ENCODE data around the gene GPSM3. TPM values are rescaled to one million over a fixed set of nuclear protein-coding genes. Genes with fewer than 3 reads are reported as not detected.

GPSM3 gene
- total and polyA plus RNA-seq, 3 experiments from 2014 or later: 82.0 to 136 (median 89.5) TPM

DNA sequence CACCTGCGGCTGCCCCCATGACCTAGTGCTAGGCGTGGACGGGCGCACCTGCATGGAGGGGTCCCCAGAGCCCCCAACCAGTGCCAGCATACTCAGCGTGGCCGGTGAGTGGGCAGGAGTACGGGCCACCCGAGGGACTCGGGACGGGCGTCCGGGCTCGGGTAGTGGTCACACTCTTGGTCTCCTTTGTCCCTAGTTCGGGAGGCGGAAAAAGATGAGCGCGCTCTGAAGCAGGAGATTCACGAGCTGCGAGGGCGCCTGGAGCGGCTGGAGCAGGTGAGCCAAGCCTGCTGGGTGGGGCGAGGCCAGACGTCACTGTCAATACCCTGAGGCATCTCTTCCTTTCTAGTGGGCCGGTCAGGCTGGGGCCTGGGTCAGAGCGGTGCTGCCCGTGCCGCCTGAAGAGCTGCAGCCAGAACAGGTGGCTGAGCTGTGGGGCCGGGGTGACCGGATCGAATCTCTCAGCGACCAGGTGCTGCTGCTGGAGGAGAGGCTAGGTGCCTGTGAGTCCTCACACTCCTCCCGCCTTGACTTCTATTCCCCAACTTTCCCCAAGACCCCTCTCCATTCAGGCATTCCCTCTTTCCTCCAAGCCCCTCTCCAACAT, 25.2 kb downstream of the GPSM3 start:
- peaks cover 4 to 8% (median 5%) of the 10 kb centered on the region in 3 donors for H3K4me1 Mint-ChIP-seq
- H3K4me3 ChIP-seq (ENCODE audit: low read length): no peak overlapping the region
- ChIA-PET CTCF (interaction anchor here (1.6 kb wide), 1 partner anchor 28 kb away, joined by 4 read pairs; no protein-coding TSS in a partner anchor), POLR2A (interaction anchor here (0.7 kb wide), 1 partner anchor 28 kb away, joined by 3 read pairs; no protein-coding TSS in a partner anchor)
- no peak overlapping the region for H3K4me3 Mint-ChIP-seq
- H3K27me3 ChIP-seq (ENCODE audit: insufficient read depth, low read length, poor library complexity, severe bottlenecking): no peaks in the 10 kb centered on the region
- no peaks in the 10 kb centered on the region for H3K27me3 Mint-ChIP-seq
- peak overlapping the region in 1 of 8 donors; percentile 64 for H3K27ac Mint-ChIP-seq
- no peaks in the 10 kb centered on the region for H3K9me3 ChIP-seq (ENCODE audit: low read length)
- H3K9me3 Mint-ChIP-seq: no peaks in the 10 kb centered on the region
- peak overlapping the region; percentile 62 for H3K27ac ChIP-seq (ENCODE audit: low read depth, low read length)
- no peak for DNase-seq
- H3K4me1 ChIP-seq (ENCODE audit: insufficient read depth, low read length): no peaks in the 10 kb centered on the region
- peaks cover 16% of the 10 kb centered on the region for H3K36me3 ChIP-seq (ENCODE audit: insufficient read depth, low read length)
- peaks cover 0 to 67% (median 14%) of the 10 kb centered on the region in 3 donors for H3K36me3 Mint-ChIP-seq

DNA sequence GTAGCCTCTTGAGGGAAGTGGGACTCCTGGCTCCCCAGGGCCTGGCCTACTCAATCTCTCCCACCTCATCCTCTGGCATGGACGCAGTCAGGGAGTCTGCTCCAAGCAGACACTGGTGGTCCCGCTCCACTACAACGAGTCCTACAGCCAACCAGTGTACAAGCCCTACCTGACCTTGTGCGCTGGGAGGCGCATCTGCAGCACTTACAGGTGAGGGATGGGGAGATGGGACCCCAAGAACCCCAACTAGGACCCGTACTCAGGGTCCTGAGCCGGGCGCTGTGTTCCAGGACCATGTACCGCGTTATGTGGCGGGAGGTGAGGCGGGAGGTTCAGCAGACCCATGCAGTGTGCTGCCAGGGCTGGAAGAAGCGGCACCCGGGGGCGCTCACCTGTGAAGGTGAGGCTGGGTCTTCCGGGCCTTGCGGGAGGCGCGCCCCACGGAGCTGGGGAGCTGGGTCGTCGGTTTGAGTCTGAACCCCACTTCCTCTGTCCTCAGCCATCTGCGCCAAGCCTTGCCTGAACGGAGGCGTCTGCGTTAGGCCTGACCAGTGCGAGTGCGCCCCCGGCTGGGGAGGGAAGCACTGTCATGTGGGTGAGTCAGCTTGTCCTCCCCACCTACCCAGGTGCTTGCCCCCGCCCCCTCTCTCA, 25.9 kb downstream of the GPSM3 start:
- Mint-ChIP-seq H3K9me3 (no peaks in the 10 kb centered on the region), H3K4me1 (peaks cover 4 to 5% (median 5%) of the 10 kb centered on the region in 3 donors), H3K36me3 (peaks cover 0 to 65% (median 14%) of the 10 kb centered on the region in 3 donors), H3K4me3 (no peak overlapping the region), H3K27me3 (no peaks in the 10 kb centered on the region), H3K27ac (peak overlapping the region in 2 of 8 donors; percentile 50 to 75)
- CTCF ChIA-PET: interaction anchor here (1.6 kb wide), 1 partner anchor 29 kb away, joined by 4 read pairs; no protein-coding TSS in a partner anchor
- no peaks in the 10 kb centered on the region for H3K4me1 ChIP-seq (ENCODE audit: insufficient read depth, low read length)
- DNase-seq: no peak
- POLR2A ChIA-PET: interaction anchor here (0.5 to 0.7 kb wide), 2 partner anchors 29 to 457 kb away, joined by 3 to 5 read pairs; no protein-coding TSS in a partner anchor
- H3K9me3 ChIP-seq (ENCODE audit: low read length): no peaks in the 10 kb centered on the region
- no peaks in the 10 kb centered on the region for H3K27me3 ChIP-seq (ENCODE audit: insufficient read depth, low read length, poor library complexity, severe bottlenecking)
- H3K36me3 ChIP-seq (ENCODE audit: insufficient read depth, low read length): peaks cover 16% of the 10 kb centered on the region
- no peak overlapping the region for H3K27ac ChIP-seq (ENCODE audit: low read depth, low read length)
- no peak overlapping the region for H3K4me3 ChIP-seq (ENCODE audit: low read length)

GRCh38 chr6:32164295-32164694, 28.1 kb downstream of the GPSM3 start, which contains the start of gene EGFL8:
TSS of gene EGFL8 (plus strand) at chr6:32164595. CDS start at chr6:32166166, 1,571 bp downstream.
- CTCF ChIA-PET: interaction anchor here (1.8 kb wide), 1 partner anchor 45 kb away, joined by 4 read pairs; no protein-coding TSS in a partner anchor
- H3K4me1 Mint-ChIP-seq: peaks cover 0 to 5% (median 2%) of the 10 kb centered on the region in 3 donors
- no peak within 1 kb of the TSS for H3K4me3 Mint-ChIP-seq
- H3K27ac ChIP-seq (ENCODE audit: low read depth, low read length): no peak within 1 kb of the TSS
- no peaks in the 10 kb centered on the region for H3K27me3 Mint-ChIP-seq
- H3K36me3 ChIP-seq (ENCODE audit: insufficient read depth, low read length): peaks cover 9% of the 10 kb centered on the region
- H3K27me3 ChIP-seq (ENCODE audit: insufficient read depth, low read length, poor library complexity, severe bottlenecking): no peaks in the 10 kb centered on the region
- POLR2A ChIA-PET: interaction anchor here (0.6 kb wide), 1 partner anchor 283 kb away, joined by 4 read pairs; no protein-coding TSS in a partner anchor
- no peaks in the 10 kb centered on the region for H3K9me3 Mint-ChIP-seq
- H3K4me3 ChIP-seq (ENCODE audit: low read length): no peak within 1 kb of the TSS
- H3K27ac Mint-ChIP-seq: peak within 1 kb of the TSS in 2 of 8 donors; percentile 6 to 47
- no peaks in the 10 kb centered on the region for H3K4me1 ChIP-seq (ENCODE audit: insufficient read depth, low read length)
- H3K36me3 Mint-ChIP-seq: peaks cover 0 to 45% (median 4%) of the 10 kb centered on the region in 3 donors
- DNase-seq: no peak
- H3K9me3 ChIP-seq (ENCODE audit: low read length): no peaks in the 10 kb centered on the region

GRCh38 chr6:32163559-32164258, 28.7 kb downstream of the GPSM3 start:
- no peak overlapping the region for H3K4me3 ChIP-seq (ENCODE audit: low read length)
- H3K36me3 Mint-ChIP-seq: peaks cover 0 to 43% (median 4%) of the 10 kb centered on the region in 3 donors
- H3K4me1 ChIP-seq (ENCODE audit: insufficient read depth, low read length): no peaks in the 10 kb centered on the region
- no peaks in the 10 kb centered on the region for H3K27me3 Mint-ChIP-seq
- H3K4me1 Mint-ChIP-seq: peaks cover 0 to 5% (median 2%) of the 10 kb centered on the region in 3 donors
- H3K4me3 Mint-ChIP-seq: no peak overlapping the region
- no peak overlapping the region for H3K27ac Mint-ChIP-seq
- POLR2A ChIA-PET: no interaction called here
- CTCF ChIA-PET: interaction anchor here (1.8 kb wide), 1 partner anchor 45 kb away, joined by 4 read pairs; no protein-coding TSS in a partner anchor
- no peaks in the 10 kb centered on the region for H3K27me3 ChIP-seq (ENCODE audit: insufficient read depth, low read length, poor library complexity, severe bottlenecking)
- H3K27ac ChIP-seq (ENCODE audit: low read depth, low read length): no peak overlapping the region
- no peaks in the 10 kb centered on the region for H3K9me3 ChIP-seq (ENCODE audit: low read length)
- no peak for DNase-seq
- no peaks in the 10 kb centered on the region for H3K9me3 Mint-ChIP-seq
- peaks cover 6% of the 10 kb centered on the region for H3K36me3 ChIP-seq (ENCODE audit: insufficient read depth, low read length)

DNA sequence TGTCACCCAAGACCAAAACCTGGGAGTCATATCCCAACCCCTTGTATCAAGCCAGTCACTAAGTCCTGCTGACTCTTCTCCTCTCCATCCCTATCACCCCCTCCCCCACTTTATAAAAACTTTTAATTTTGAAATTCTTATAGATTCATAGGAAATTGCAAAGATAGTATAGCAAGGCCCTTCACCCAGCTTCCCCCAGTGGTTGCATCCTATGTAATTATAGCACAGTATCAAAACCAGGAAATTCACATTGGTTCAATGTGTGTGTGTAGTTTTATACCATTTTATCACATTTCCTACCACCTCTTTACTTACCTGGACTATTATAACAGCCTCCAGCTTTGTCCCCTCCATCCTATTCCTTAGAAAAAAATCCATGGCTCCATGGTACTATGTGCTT, 34.4 kb downstream of the GPSM3 start:
- Histone ChIP-seq H3K27me3 (ENCODE audit: insufficient read depth, low read length, poor library complexity, severe bottlenecking) (no peaks in the 10 kb centered on the region), H3K27ac (ENCODE audit: low read depth, low read length) (no peak overlapping the region), H3K9me3 (ENCODE audit: low read length) (no peaks in the 10 kb centered on the region), H3K36me3 (ENCODE audit: insufficient read depth, low read length) (peaks cover 19% of the 10 kb centered on the region), H3K4me1 (ENCODE audit: insufficient read depth, low read length) (peaks cover 16% of the 10 kb centered on the region), H3K4me3 (ENCODE audit: low read length) (no peak overlapping the region)
- Mint-ChIP-seq H3K27me3 (no peaks in the 10 kb centered on the region), H3K36me3 (peaks cover 7 to 35% (median 13%) of the 10 kb centered on the region in 3 donors), H3K27ac (no peak overlapping the region), H3K4me1 (peaks cover 22 to 30% (median 24%) of the 10 kb centered on the region in 3 donors), H3K4me3 (peak overlapping the region in 1 of 7 donors; percentile 50), H3K9me3 (no peaks in the 10 kb centered on the region)
- no peak for DNase-seq
- CTCF ChIA-PET: no interaction called here
- POLR2A ChIA-PET: no interaction called here

DNA sequence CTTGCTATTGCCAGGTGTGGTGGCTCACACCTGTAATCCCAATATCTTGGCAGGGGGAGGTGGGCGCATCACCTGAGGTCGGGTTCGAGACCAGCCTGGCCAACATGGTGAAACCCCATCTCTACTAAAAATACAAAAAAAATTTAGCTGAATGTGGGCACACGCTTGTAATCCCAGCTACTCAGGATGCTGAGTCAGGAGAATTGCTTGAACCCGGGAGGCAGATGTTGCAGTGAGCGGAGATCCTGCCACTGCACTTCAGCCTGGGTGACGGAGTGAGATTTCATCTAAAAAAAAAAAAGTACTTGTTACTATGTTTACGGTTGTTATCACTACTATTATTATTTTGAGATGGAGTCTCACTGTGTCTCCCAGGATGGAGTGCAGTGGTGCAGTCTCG, 35.6 kb downstream of the GPSM3 start:
- Histone ChIP-seq H3K4me1 (ENCODE audit: insufficient read depth, low read length) (peaks cover 27% of the 10 kb centered on the region), H3K27me3 (ENCODE audit: insufficient read depth, low read length, poor library complexity, severe bottlenecking) (no peaks in the 10 kb centered on the region), H3K4me3 (ENCODE audit: low read length) (no peak overlapping the region), H3K27ac (ENCODE audit: low read depth, low read length) (no peak overlapping the region), H3K36me3 (ENCODE audit: insufficient read depth, low read length) (peaks cover 19% of the 10 kb centered on the region), H3K9me3 (ENCODE audit: low read length) (no peaks in the 10 kb centered on the region)
- DNase-seq: no peak
- H3K27me3 Mint-ChIP-seq: peaks cover 0 to 1% of the 10 kb centered on the region in 2 donors
- H3K4me3 Mint-ChIP-seq: no peak overlapping the region
- H3K4me1 Mint-ChIP-seq: peaks cover 28 to 41% (median 31%) of the 10 kb centered on the region in 3 donors
- H3K27ac Mint-ChIP-seq: peak overlapping the region in 1 of 8 donors; percentile 19
- ChIA-PET POLR2A (no interaction called here), CTCF (no interaction called here)
- no peaks in the 10 kb centered on the region for H3K9me3 Mint-ChIP-seq
- peaks cover 7 to 29% (median 13%) of the 10 kb centered on the region in 3 donors for H3K36me3 Mint-ChIP-seq

DNA sequence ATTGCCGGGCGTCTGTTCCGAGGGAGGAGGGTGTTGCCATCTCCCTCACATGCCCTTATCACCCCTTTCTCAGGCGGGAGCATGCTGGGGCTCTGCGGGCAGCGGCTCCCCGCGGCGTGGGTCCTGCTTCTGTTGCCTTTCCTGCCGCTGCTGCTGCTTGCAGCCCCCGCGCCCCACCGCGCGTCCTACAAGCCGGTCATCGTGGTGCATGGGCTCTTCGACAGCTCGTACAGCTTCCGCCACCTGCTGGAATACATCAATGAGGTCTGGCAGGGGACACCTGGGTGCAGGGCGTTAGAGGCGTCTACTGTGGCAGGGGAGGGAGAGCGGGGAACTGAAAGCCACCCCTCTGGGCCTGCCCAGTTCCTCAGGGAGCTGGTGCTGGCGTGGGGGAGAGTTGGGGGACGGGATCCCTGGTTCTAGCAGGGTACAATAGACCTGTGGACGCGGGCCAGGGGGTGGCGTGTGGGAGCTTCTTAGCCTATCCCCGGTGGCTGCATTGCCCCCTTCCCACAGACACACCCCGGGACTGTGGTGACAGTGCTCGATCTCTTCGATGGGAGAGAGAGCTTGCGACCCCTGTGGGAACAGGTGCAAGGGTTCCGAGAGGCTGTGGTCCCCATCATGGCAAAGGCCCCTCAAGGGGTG, 37.8 kb downstream of the GPSM3 start:
- Histone ChIP-seq H3K9me3 (ENCODE audit: low read length) (no peaks in the 10 kb centered on the region), H3K27me3 (ENCODE audit: insufficient read depth, low read length, poor library complexity, severe bottlenecking) (no peaks in the 10 kb centered on the region), H3K36me3 (ENCODE audit: insufficient read depth, low read length) (peaks cover 19% of the 10 kb centered on the region), H3K4me1 (ENCODE audit: insufficient read depth, low read length) (peaks cover 27% of the 10 kb centered on the region), H3K27ac (ENCODE audit: low read depth, low read length) (peak overlapping the region; percentile 82), H3K4me3 (ENCODE audit: low read length) (peak overlapping the region; percentile 93)
- Mint-ChIP-seq H3K27ac (peak overlapping the region; percentile 56 to 97 (median 95)), H3K27me3 (peaks cover 15% of the 10 kb centered on the region in 2 donors), H3K9me3 (no peaks in the 10 kb centered on the region), H3K4me3 (peak overlapping the region; percentile 92 to 100 (median 98)), H3K36me3 (peaks cover 7 to 29% (median 13%) of the 10 kb centered on the region in 3 donors), H3K4me1 (peaks cover 35 to 56% (median 43%) of the 10 kb centered on the region in 3 donors)
- POLR2A ChIA-PET: interaction anchor here (0.6 to 0.9 kb wide), 3 partner anchors 25 to 319 kb away, joined by 3 read pairs; partner anchors contain the start of gene FKBPL
- DNase-seq: peak; percentile 52 to 78 (median 63)
- CTCF ChIA-PET: interaction anchor here (0.9 to 1.3 kb wide), 7 partner anchors 16 to 40 kb away, joined by 3 to 6 read pairs (median 4); partner anchors contain the start of genes ATF6B and GPSM3
